COR-L47 (cell line): Measurements from ENCODE around the gene SNTG2.

Experiments
- DNase-seq: peaks from one replicate; lab custom pipeline; 2025; lab: John Stamatoyannopoulos, UW

Gene SNTG2

GRCh38 chr2:1002350-1002749 lies 51.7 kb downstream of the SNTG2 start:
- no peak for DNase-seq

- peak; percentile 56 for DNase-seq
Measured at GRCh38 chr2:1004398-1004797, 53.7 kb downstream of the SNTG2 start.

DNA sequence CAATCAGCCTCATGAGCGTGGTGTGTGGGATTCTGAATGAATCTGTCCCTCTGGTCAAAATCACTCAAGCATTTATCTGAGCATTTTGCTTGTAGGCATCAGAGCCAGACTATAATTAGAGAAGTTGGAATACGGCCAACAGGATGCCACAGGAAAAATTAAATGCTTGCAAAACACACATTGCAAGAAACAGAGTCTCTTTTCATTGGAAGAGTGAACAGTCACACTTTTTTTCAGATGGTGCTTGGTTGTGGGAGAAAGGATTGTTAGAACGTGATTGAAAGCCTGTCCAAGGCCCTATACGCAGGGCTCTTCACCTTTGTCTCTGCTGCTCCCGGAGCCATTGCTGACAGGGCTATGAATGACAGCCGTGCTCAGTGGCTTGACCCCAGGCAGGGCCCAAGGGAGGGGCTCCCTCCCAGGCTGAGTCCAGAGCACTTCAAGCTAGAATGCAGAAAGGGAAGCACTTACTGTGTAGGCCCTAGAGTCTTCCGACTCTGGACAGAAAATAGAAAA lies 59.8 kb downstream of the SNTG2 start:
- DNase-seq, result peak; percentile 86

DNA sequence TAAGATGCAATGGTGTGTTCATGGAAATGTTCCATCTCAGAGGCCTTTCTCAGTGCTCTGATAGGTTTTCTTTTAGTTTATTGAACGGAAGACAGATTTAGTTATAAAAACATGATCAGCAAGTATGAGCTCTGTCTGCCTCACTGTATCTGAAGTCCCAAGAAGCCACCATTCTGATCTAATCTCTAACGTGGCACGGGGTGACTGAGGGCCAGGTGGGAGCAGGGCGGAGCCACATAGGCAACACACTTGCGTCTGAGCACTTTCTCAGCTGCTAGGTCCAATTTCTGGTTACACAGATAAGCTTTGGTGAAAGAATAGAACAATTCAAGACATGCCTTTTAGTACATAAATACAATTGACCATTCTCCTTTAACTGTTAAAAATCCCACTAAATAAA lies 60.4 kb downstream of the SNTG2 start:
- no peak for DNase-seq

GRCh38 chr2:1011985-1012384 lies 61.3 kb downstream of the SNTG2 start:
- DNase-seq, result no peak

GRCh38 chr2:1014802-1015201 lies 64.2 kb downstream of the SNTG2 start:
- DNase-seq, result no peak

GRCh38 chr2:1016500-1016899 lies 65.9 kb downstream of the SNTG2 start:
- DNase-seq, result no peak

GRCh38 chr2:1017827-1018226 lies 67.2 kb downstream of the SNTG2 start:
- DNase-seq, result no peak

GRCh38 chr2:1020206-1020605 lies 69.6 kb downstream of the SNTG2 start:
- DNase-seq, result no peak

- DNase-seq, result no peak
Measured at GRCh38 chr2:1022178-1022577, 71.5 kb downstream of the SNTG2 start.

DNA sequence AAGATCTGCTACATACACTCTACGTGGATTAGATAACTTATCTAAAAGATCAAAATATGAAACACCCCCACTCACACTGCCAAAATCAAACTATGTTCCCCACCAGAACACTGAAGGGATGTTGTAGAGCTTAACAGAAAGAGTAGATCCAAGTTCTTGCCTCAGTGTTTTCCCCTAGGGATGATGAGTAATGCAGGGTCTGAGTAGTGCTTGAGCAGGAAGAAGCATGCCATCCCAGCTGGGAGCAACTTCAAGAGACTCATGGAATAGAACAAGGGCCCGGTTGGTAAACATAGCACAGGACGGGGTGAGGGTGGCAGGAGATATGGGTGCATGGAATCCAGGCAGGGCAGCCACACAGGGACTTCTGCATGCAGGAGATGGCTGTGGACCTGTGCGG lies 74.3 kb downstream of the SNTG2 start:
- DNase-seq, result no peak

DNA sequence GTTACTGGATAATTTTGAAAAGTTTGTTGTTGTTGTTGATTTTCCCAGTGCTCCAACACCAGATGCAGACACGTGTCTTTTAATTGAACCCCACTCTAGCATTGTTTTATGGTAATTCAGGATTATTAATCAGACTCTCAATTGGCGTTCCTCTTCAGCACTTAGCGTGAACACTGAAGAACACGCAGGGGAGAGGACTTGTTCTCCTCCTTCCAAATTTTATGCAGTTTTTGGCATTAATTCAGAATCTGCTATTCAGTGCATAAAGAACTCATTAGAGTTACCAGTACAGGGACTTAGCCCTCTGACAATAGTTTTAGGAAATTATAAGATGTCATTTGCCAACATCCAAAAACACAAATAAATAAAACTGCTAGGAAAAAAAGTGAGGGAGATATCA lies 75.5 kb downstream of the SNTG2 start:
- DNase-seq, result no peak

GRCh38 chr2:1028831-1029230 lies 78.2 kb downstream of the SNTG2 start:
- no peak for DNase-seq

GRCh38 chr2:1032030-1032429 lies 81.4 kb downstream of the SNTG2 start:
- no peak for DNase-seq

DNA sequence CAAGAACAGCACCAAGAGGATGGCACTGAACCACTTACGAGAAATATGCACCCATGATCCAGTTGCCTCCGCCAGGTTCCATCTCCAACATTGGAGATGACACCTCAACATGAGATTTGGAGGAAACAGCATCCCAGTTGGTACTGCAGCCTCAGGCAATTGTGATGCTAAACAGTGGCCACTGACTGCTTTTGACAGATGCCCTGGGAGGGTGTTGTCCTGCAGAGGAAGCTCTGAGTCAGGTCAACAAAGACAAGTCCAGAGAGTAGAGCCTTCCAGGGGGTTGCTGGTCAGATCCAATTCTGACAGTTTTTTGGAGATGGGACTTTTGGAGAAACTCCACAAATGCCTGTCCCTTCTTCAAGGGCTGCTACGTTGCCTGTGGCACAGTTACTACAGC lies 82.4 kb downstream of the SNTG2 start:
- DNase-seq, result no peak

- no peak for DNase-seq
Measured at GRCh38 chr2:1037066-1037465, 86.4 kb downstream of the SNTG2 start.

- DNase-seq, result no peak
Measured at GRCh38 chr2:1039549-1039948, 88.9 kb downstream of the SNTG2 start.

GRCh38 chr2:1041012-1041805 lies 90.6 kb downstream of the SNTG2 start:
- peak; percentile 27 for DNase-seq

DNA sequence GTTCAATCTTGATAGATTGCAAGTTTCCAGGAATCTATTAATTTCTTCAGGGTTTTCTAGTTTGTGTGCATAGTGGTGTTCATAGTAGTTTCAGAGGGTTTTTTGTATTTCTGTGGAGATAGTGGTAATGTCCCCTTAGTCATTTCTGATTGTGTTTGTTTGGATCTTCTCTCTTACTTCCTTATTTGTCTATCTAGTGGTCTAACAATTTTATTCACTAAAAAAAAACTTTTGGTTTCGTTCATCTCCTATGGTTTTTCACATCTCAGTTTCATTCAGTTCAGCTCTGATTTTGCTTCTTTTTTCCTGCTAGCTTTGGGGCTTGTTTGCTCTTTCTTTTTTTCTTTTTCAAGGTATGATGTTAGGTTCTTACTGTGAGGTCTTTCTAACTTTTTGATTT lies 94.5 kb downstream of the SNTG2 start:
- no peak for DNase-seq

DNA sequence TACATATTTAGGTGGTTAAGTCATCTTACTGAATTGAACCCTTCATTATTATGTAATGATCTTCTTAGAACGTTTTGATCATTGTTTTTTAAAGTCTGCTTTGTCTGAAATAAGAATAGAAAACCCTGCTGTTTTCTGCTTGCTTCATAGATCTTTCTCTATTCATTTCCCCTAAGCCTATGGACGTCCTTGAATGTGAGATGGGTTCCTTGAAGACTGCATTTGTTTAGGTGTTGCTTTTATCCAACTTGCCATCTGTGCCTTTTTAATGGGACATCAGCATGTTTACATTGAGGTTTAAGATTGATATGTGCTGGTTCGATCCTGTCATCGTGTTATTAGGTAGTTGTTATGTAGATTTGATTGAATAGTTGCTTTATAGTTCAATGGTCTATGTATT lies 95.4 kb downstream of the SNTG2 start:
- DNase-seq, result no peak

DNA sequence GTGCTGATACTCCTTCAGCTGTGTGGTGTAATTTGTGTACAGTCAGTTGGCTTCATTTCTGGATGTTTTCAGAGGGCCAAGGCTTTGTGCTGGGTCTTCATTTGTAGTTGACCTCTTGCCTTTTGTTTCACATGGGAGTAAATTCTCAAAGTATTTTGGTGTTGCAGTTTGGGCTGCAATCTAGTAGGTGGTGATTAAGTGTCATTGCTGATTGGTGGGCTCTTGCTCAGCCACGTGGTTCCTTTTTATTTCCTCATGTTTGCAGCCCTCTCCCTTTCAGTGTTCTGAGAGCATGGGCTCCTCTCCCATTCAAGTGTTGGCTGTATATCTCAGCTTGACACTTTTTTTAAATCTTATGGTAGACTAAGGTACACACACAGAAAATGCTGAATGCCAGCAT lies 96.8 kb downstream of the SNTG2 start:
- DNase-seq, result no peak

DNA sequence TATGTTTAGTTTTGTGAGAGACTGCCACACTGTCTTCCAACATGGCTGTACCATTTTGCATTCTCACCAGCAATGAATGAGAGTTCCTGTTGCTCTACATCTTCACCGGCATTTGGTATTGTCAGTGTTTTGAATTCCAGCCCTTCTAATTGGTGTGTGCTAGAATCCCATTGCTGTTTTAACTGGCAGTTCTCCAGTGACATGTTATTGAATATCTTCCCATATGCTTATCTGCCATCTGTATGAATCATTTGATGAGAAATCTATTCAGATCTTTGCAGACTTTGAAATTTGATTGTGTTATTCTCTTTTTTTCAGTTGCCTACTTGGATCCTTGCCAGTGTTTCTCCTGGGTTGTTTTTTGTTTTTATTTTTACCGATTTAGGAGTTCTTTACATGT lies 99.0 kb downstream of the SNTG2 start:
- no peak for DNase-seq

DNA sequence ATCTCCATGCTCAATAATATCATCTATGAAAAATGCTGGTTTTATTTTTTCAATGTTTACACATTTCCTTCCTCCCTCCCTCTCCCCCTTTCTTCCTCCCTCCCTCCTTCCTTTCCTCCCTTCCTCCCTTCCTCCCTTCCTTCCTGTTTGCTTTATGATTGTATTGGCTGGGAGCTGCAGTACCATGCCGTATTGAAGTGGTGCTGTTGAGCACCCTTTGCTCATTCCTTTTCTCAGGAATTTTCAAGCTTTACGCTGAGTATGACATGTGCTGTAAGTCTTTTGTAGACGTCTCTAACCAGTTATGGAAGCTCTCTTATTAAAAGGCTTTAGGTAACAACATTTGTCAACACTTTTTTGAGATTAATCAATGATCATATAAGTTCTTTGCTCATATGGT lies 100.4 kb downstream of the SNTG2 start:
- DNase-seq, result no peak

GRCh38 chr2:1052771-1053191 lies 102.1 kb downstream of the SNTG2 start:
- DNase-seq, result no peak
